ENCODE data around the gene GLI3.

Gene GLI3

GRCh38 chr7:42175834-42176723 is 60.9 kb downstream of the GLI3 start:
- Histone ChIP-seq H2BK12ac (ENCODE audit: low read length) (no peak overlapping the region), H3K4me2 (ENCODE audit: low read length) (no peak overlapping the region), H3K14ac (ENCODE audit: low read length) (no peak overlapping the region), H3K4ac (ENCODE audit: low read depth, low read length) (no peak overlapping the region), H3K18ac (ENCODE audit: low read length) (no peak overlapping the region), H3K36me3 (ENCODE audit: control insufficient read depth in 1 of 2, insufficient read depth in 2 of 2, low read length in 2 of 2) (peaks cover 0 to 10% of the 10 kb centered on the region in 2 experiments), H3K27ac (ENCODE audit: low read depth, low read length) (no peak overlapping the region), H4K12ac (ENCODE audit: low read depth, low read length) (no peak overlapping the region), H3K9ac (ENCODE audit: low read length) (no peak overlapping the region), H3K79me1 (ENCODE audit: low read length) (no peaks in the 10 kb centered on the region), H3K23ac (ENCODE audit: low read length) (no peak overlapping the region), H3K27me3 (ENCODE audit: insufficient read depth, low read length) (no peaks in the 10 kb centered on the region), H3K9me3 (ENCODE audit: insufficient read depth, low read depth, low read length) (no peaks in the 10 kb centered on the region), H3K79me2 (ENCODE audit: control insufficient read depth, insufficient read depth, low read length, poor library complexity) (no peaks in the 10 kb centered on the region), H2BK120ac (ENCODE audit: insufficient read depth, low read length, poor library complexity) (no peak overlapping the region), H3K4me1 (ENCODE audit: control insufficient read depth in 1 of 2, insufficient read depth in 2 of 2, low read length in 2 of 2) (peaks cover 0 to 4% of the 10 kb centered on the region in 2 experiments), H4K8ac (ENCODE audit: low read depth, low read length) (no peak overlapping the region), H2AK5ac (ENCODE audit: low read length) (no peak overlapping the region), H2AFZ (ENCODE audit: insufficient read depth, low read length, poor library complexity) (no peak overlapping the region), H3K4me3 (ENCODE audit: low read depth, low read length) (no peak overlapping the region), H2BK5ac (ENCODE audit: low read depth, low read length, poor library complexity) (no peak overlapping the region), H4K91ac (ENCODE audit: low read depth, low read length) (no peak overlapping the region)
- DNase-seq = no peak
- no CpG with 5 or more reads among the region's 4 CpGs for WGBS (ENCODE audit: extremely low coverage, insufficient coverage, insufficient read length)

- Histone ChIP-seq H4K8ac (ENCODE audit: low read depth, low read length) (no peak overlapping the region), H3K79me1 (ENCODE audit: low read length) (no peaks in the 10 kb centered on the region), H2AK5ac (ENCODE audit: low read length) (no peak overlapping the region), H3K4me1 (ENCODE audit: control insufficient read depth in 1 of 2, insufficient read depth in 2 of 2, low read length in 2 of 2) (peaks cover 0 to 2% of the 10 kb centered on the region in 2 experiments), H3K18ac (ENCODE audit: low read length) (no peak overlapping the region), H3K4ac (ENCODE audit: low read depth, low read length) (no peak overlapping the region), H3K27me3 (ENCODE audit: insufficient read depth, low read length) (no peaks in the 10 kb centered on the region), H3K9me3 (ENCODE audit: insufficient read depth, low read depth, low read length) (no peaks in the 10 kb centered on the region), H4K12ac (ENCODE audit: low read depth, low read length) (no peak overlapping the region), H3K9ac (ENCODE audit: low read length) (no peak overlapping the region), H3K14ac (ENCODE audit: low read length) (no peak overlapping the region), H3K79me2 (ENCODE audit: control insufficient read depth, insufficient read depth, low read length, poor library complexity) (no peaks in the 10 kb centered on the region), H3K27ac (ENCODE audit: low read depth, low read length) (no peak overlapping the region), H3K4me2 (ENCODE audit: low read length) (no peak overlapping the region), H3K36me3 (ENCODE audit: control insufficient read depth in 1 of 2, insufficient read depth in 2 of 2, low read length in 2 of 2) (no peaks in the 10 kb centered on the region), H2BK120ac (ENCODE audit: insufficient read depth, low read length, poor library complexity) (no peak overlapping the region), H2AFZ (ENCODE audit: insufficient read depth, low read length, poor library complexity) (no peak overlapping the region), H2BK5ac (ENCODE audit: low read depth, low read length, poor library complexity) (no peak overlapping the region), H2BK12ac (ENCODE audit: low read length) (no peak overlapping the region), H3K23ac (ENCODE audit: low read length) (no peak overlapping the region), H3K4me3 (ENCODE audit: low read depth, low read length) (no peak overlapping the region), H4K91ac (ENCODE audit: low read depth, low read length) (no peak overlapping the region)
- no peak for DNase-seq
- no CpG with 5 or more reads among the region's 20 CpGs for WGBS (ENCODE audit: extremely low coverage, insufficient coverage, insufficient read length)
Measured at GRCh38 chr7:42174391-42174912, 62.6 kb downstream of the GLI3 start.

GRCh38 chr7:42170724-42171123 is 66.3 kb downstream of the GLI3 start:
- H2BK12ac ChIP-seq (ENCODE audit: low read length) = no peak overlapping the region
- no peak overlapping the region for H2AFZ ChIP-seq (ENCODE audit: insufficient read depth, low read length, poor library complexity)
- no peak overlapping the region for H3K27ac ChIP-seq (ENCODE audit: low read depth, low read length)
- peaks cover 0 to 2% of the 10 kb centered on the region in 2 experiments for H3K36me3 ChIP-seq (ENCODE audit: control insufficient read depth in 1 of 2, insufficient read depth in 2 of 2, low read length in 2 of 2)
- no peak overlapping the region for H2BK120ac ChIP-seq (ENCODE audit: insufficient read depth, low read length, poor library complexity)
- no peak overlapping the region for H4K91ac ChIP-seq (ENCODE audit: low read depth, low read length)
- no peak overlapping the region for H3K18ac ChIP-seq (ENCODE audit: low read length)
- H3K79me1 ChIP-seq (ENCODE audit: low read length) = no peaks in the 10 kb centered on the region
- H3K27me3 ChIP-seq (ENCODE audit: insufficient read depth, low read length) = no peaks in the 10 kb centered on the region
- no peak overlapping the region for H3K4ac ChIP-seq (ENCODE audit: low read depth, low read length)
- H3K4me2 ChIP-seq (ENCODE audit: low read length) = no peak overlapping the region
- H2AK5ac ChIP-seq (ENCODE audit: low read length) = no peak overlapping the region
- H3K9me3 ChIP-seq (ENCODE audit: insufficient read depth, low read depth, low read length) = no peaks in the 10 kb centered on the region
- H3K4me1 ChIP-seq (ENCODE audit: control insufficient read depth in 1 of 2, insufficient read depth in 2 of 2, low read length in 2 of 2) = no peaks in the 10 kb centered on the region
- H4K12ac ChIP-seq (ENCODE audit: low read depth, low read length) = no peak overlapping the region
- H3K9ac ChIP-seq (ENCODE audit: low read length) = no peak overlapping the region
- no peak overlapping the region for H2BK5ac ChIP-seq (ENCODE audit: low read depth, low read length, poor library complexity)
- H4K8ac ChIP-seq (ENCODE audit: low read depth, low read length) = no peak overlapping the region
- DNase-seq = no peak
- no peak overlapping the region for H3K14ac ChIP-seq (ENCODE audit: low read length)
- no peak overlapping the region for H3K23ac ChIP-seq (ENCODE audit: low read length)
- no peak overlapping the region for H3K4me3 ChIP-seq (ENCODE audit: low read depth, low read length)
- no peaks in the 10 kb centered on the region for H3K79me2 ChIP-seq (ENCODE audit: control insufficient read depth, insufficient read depth, low read length, poor library complexity)

- Histone ChIP-seq H3K27ac (ENCODE audit: low read depth, low read length) (no peak overlapping the region), H2AK5ac (ENCODE audit: low read length) (no peak overlapping the region), H2BK12ac (ENCODE audit: low read length) (no peak overlapping the region), H3K18ac (ENCODE audit: low read length) (no peak overlapping the region), H3K27me3 (ENCODE audit: insufficient read depth, low read length) (no peaks in the 10 kb centered on the region), H2BK5ac (ENCODE audit: low read depth, low read length, poor library complexity) (no peak overlapping the region), H3K14ac (ENCODE audit: low read length) (no peak overlapping the region), H3K9ac (ENCODE audit: low read length) (no peak overlapping the region), H3K79me1 (ENCODE audit: low read length) (no peaks in the 10 kb centered on the region), H4K12ac (ENCODE audit: low read depth, low read length) (no peak overlapping the region), H4K91ac (ENCODE audit: low read depth, low read length) (no peak overlapping the region), H3K4me1 (ENCODE audit: control insufficient read depth in 1 of 2, insufficient read depth in 2 of 2, low read length in 2 of 2) (no peaks in the 10 kb centered on the region), H3K4me3 (ENCODE audit: low read depth, low read length) (no peak overlapping the region), H2AFZ (ENCODE audit: insufficient read depth, low read length, poor library complexity) (no peak overlapping the region), H3K9me3 (ENCODE audit: insufficient read depth, low read depth, low read length) (no peaks in the 10 kb centered on the region), H4K8ac (ENCODE audit: low read depth, low read length) (no peak overlapping the region), H3K79me2 (ENCODE audit: control insufficient read depth, insufficient read depth, low read length, poor library complexity) (no peaks in the 10 kb centered on the region), H2BK120ac (ENCODE audit: insufficient read depth, low read length, poor library complexity) (no peak overlapping the region), H3K4me2 (ENCODE audit: low read length) (no peak overlapping the region), H3K36me3 (ENCODE audit: control insufficient read depth in 1 of 2, insufficient read depth in 2 of 2, low read length in 2 of 2) (peaks cover 0 to 2% of the 10 kb centered on the region in 2 experiments), H3K4ac (ENCODE audit: low read depth, low read length) (no peak overlapping the region), H3K23ac (ENCODE audit: low read length) (no peak overlapping the region)
- DNase-seq = no peak
- no CpG with 5 or more reads among the region's 8 CpGs for WGBS (ENCODE audit: extremely low coverage, insufficient coverage, insufficient read length)
Measured at GRCh38 chr7:42168512-42168911, 68.5 kb downstream of the GLI3 start.
